Measurements from ENCODE around the gene NKAIN2. TPM values are rescaled to one million over a fixed set of nuclear protein-coding genes. Genes with fewer than 3 reads are reported as not detected.

Gene NKAIN2
- total RNA-seq, 2 donors from 2014 or later, result 0.68 TPM; not detected in 1

DNA sequence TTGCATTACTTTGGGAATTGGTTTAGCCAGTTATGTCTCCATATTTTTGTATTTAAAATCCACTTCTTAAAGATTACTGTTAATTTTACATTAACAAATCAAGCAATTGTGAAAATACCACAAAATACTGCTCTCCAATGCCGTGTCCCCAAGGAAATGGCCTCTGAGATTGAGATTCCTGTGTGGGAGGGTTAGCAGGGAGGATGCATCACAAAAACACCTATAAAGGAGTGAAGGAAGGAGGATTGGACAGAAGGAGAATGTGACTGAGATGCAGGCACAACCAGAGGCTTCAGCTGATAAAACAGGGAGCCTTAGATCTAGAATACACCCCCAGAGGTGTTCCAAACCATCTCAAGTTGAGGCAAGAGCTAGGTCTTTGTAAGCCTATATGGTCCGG is 34.2 kb upstream of the NKAIN2 start:
- H3K4me3 ChIP-seq, result no peak overlapping the region
- no peaks in the 10 kb centered on the region for H3K36me3 ChIP-seq
- no peaks in the 10 kb centered on the region for H3K9me3 ChIP-seq
- H3K4me1 ChIP-seq (replicated peaks), result no peaks in the 10 kb centered on the region
- no peaks in the 10 kb centered on the region for H3K27me3 ChIP-seq (replicated peaks; ENCODE audit: insufficient read depth)
- intact Hi-C loops (cut with DNase I), result no loop called here
- no peak overlapping the region for H3K27ac ChIP-seq
- no peak for DNase-seq (ENCODE audit: low spot score)
- TF ChIP-seq POLR2AphosphoS5 (IDR thresholded peaks at IDR 0.05), result no peak
- no peak for TF ChIP-seq POLR2A (IDR thresholded peaks at IDR 0.05)
- 91% methylated on average over 2 of the region's 2 CpGs for WGBS

DNA sequence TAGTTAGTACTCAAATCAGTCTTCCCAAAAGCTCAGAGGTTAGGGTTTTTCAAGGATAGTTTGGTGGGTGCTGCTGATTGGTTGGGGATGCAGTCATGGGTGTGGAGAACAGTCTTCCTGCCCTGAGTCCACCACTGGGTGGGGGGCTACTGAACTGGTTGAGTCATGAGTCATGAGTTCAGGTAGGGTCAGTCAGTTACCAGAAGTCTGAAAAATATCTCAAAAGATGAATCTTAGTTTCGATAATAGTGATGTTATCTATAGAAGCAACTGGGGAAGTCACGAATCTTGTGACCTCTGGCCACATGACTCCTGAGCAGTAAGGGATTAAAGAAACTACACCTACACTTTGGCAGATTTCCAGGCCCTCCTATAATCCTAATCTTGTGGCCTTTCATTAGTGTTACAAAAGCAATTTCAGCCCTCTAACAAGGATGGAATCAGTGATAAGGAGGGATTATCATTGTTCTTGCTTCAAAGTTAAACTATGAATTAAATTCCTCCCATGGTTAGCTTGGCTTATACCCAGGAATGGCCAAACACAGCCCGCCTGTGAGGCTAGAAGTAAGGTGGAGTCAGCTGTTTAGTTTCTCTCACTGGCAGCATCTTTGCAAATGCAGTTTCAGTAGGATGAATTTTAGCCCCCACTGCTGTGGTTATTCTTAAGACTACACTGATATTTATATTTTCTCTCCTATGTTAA is 33.3 kb upstream of the NKAIN2 start:
- WGBS, result 78% methylated on average over 3 of the region's 3 CpGs
- H3K27ac ChIP-seq, result no peak overlapping the region
- H3K27me3 ChIP-seq (replicated peaks; ENCODE audit: insufficient read depth), result no peaks in the 10 kb centered on the region
- H3K4me3 ChIP-seq, result no peak overlapping the region
- TF ChIP-seq POLR2AphosphoS5 (IDR thresholded peaks at IDR 0.05), result no peak
- TF ChIP-seq, protein P1, sequence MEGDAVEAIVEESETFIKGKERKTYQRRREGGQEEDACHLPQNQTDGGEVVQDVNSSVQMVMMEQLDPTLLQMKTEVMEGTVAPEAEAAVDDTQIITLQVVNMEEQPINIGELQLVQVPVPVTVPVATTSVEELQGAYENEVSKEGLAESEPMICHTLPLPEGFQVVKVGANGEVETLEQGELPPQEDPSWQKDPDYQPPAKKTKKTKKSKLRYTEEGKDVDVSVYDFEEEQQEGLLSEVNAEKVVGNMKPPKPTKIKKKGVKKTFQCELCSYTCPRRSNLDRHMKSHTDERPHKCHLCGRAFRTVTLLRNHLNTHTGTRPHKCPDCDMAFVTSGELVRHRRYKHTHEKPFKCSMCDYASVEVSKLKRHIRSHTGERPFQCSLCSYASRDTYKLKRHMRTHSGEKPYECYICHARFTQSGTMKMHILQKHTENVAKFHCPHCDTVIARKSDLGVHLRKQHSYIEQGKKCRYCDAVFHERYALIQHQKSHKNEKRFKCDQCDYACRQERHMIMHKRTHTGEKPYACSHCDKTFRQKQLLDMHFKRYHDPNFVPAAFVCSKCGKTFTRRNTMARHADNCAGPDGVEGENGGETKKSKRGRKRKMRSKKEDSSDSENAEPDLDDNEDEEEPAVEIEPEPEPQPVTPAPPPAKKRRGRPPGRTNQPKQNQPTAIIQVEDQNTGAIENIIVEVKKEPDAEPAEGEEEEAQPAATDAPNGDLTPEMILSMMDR (IDR thresholded peaks at IDR 0.05), result no peak
- TF ChIP-seq POLR2A (IDR thresholded peaks at IDR 0.05), result no peak
- no peaks in the 10 kb centered on the region for H3K9me3 ChIP-seq
- H3K36me3 ChIP-seq, result no peaks in the 10 kb centered on the region
- no peak for DNase-seq (ENCODE audit: low spot score)
- no peaks in the 10 kb centered on the region for H3K4me1 ChIP-seq (replicated peaks)
- intact Hi-C loops (cut with DNase I), result no loop called here

DNA sequence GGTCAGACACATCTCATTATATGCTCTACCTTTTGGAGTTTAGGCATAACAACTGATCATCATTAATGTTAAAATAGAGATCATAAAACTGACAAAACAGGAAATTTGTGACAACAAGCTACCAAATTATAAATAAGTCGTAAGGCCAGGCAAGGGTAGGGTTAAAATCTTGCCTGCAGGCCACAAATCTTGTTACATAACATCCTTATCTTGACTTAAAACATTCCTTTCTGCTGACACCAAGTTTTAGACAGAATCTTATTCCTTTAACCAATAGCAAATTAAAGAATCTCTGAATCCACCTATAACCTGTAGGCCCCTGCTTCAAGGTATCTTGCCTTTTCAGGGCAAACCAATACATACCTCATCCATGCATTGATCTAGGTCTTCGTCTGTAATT is 32.5 kb upstream of the NKAIN2 start:
- Histone ChIP-seq H3K4me3 (no peak overlapping the region), H3K4me1 (replicated peaks) (no peaks in the 10 kb centered on the region), H3K27ac (no peak overlapping the region), H3K27me3 (replicated peaks; ENCODE audit: insufficient read depth) (no peaks in the 10 kb centered on the region), H3K9me3 (no peaks in the 10 kb centered on the region), H3K36me3 (no peaks in the 10 kb centered on the region)
- DNase-seq (ENCODE audit: low spot score), result no peak
- 59% methylated on average over 2 of the region's 2 CpGs for WGBS
- TF ChIP-seq POLR2AphosphoS5 (IDR thresholded peaks at IDR 0.05) (no peak), POLR2A (IDR thresholded peaks at IDR 0.05) (no peak)
- TF ChIP-seq, protein P1 (IDR thresholded peaks at IDR 0.05), result no peak
- intact Hi-C loops (cut with DNase I), result no loop called here

DNA sequence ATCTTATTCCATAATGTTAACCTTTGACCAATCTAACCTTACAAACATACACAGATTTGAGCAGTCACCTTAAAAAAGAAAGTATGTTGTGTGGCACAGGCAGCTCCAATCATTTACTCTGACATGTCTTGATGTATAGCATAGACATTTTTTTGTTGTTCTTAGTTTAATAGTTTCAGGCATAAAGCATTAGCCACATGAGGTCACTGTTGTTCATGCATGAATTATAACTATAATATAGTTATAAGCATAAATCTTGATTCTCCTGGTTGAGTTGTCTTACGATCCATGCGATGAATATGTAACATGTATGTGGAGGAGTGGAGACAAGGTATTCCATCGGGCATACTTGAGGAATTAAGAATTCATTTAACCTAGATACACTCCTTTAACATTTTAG is 26.1 kb upstream of the NKAIN2 start:
- H3K27me3 ChIP-seq (replicated peaks; ENCODE audit: insufficient read depth), result no peaks in the 10 kb centered on the region
- no peak overlapping the region for H3K4me3 ChIP-seq
- no peak overlapping the region for H3K27ac ChIP-seq
- no peaks in the 10 kb centered on the region for H3K36me3 ChIP-seq
- intact Hi-C loops (cut with DNase I), result no loop called here
- WGBS, result 46% methylated on average over 3 of the region's 3 CpGs
- H3K9me3 ChIP-seq, result no peaks in the 10 kb centered on the region
- no peaks in the 10 kb centered on the region for H3K4me1 ChIP-seq (replicated peaks)
- TF ChIP-seq POLR2A (IDR thresholded peaks at IDR 0.05), result no peak
- TF ChIP-seq, protein P1 (IDR thresholded peaks at IDR 0.05), result no peak
- no peak for TF ChIP-seq POLR2AphosphoS5 (IDR thresholded peaks at IDR 0.05)
- no peak for DNase-seq (ENCODE audit: low spot score)

DNA sequence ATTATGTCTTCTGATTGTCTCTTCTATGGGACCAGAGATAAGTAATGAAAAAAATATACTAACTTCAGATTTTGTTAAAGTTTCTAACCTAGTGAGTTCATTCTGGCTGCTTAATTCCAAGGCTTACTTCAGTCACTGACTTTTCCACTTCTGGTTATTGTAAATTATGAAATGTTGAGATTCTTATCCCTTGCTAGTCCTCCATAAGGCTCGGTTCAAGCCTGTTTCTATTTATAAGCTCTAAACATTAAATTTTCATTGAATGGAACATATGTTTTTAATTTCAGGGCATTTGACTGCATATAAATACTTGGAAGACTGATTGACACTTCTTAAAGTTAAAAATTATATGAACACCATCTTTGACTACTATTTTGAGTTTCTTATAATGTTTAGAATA is 23.6 kb upstream of the NKAIN2 start:
- Histone ChIP-seq H3K36me3 (no peaks in the 10 kb centered on the region), H3K4me3 (no peak overlapping the region), H3K4me1 (replicated peaks) (no peaks in the 10 kb centered on the region), H3K27ac (no peak overlapping the region), H3K27me3 (replicated peaks; ENCODE audit: insufficient read depth) (no peaks in the 10 kb centered on the region), H3K9me3 (no peaks in the 10 kb centered on the region)
- 45% methylated on average over 1 of the region's 1 CpG for WGBS
- TF ChIP-seq, protein P1 (IDR thresholded peaks at IDR 0.05), result no peak
- no peak for TF ChIP-seq POLR2AphosphoS5 (IDR thresholded peaks at IDR 0.05)
- TF ChIP-seq POLR2A (IDR thresholded peaks at IDR 0.05), result no peak
- intact Hi-C loops (cut with DNase I), result no loop called here
- no peak for DNase-seq (ENCODE audit: low spot score)
